GM11168 (cell line): ENCODE measurements around the gene LOXL4.

ENCODE experiments used
- in situ Hi-C: fragments of 300-500 bp; cut with MboI; formaldehyde crosslinking; loops from one replicate; pipeline ENCODE4 v1.12.0; 2022; ENCODE audit warnings: low sequenced_read_pairs; ENCODE audit not compliant: unreplicated experiment

Gene LOXL4

GRCh38 chr10:98265403-98266378, 2.3 kb downstream of the LOXL4 start:
- in situ Hi-C loops: no loop called here

DNA sequence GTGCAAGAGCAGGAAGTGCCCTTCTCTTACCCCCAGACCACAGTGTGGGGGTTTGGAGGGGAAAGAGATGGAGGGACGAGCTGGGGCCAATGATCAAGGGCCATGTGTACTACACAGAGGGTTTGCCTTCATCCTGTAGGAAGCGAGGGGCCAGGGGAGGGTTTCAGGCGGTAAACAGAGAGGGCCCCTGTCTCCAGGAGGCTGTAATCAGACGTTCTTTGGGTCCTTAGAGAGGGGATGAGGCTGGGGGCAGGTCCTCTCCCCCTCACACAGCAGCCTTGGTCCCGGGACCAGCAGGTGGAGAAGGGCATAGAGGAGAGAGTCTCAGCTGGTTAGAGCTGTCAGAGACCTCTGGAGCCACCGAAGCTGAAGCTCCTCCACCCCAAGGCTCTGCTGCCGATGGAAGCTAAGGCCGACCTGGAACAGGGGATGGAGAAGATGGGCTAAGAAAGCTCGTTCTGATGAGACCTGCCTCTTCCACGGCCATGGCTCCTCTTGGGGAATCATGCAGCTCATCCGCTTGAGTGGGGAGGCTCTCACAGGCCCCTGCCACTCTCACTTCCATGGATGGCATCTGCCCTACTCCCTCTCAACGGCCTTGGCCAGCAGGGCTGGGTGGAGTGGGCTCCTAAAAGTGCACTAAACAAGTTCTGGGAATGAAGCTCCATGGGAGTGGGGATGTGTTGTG, 3.5 kb downstream of the LOXL4 start:
- in situ Hi-C loops: no loop called here

- in situ Hi-C loops: no loop called here
Measured at GRCh38 chr10:98263088-98263487, 4.9 kb downstream of the LOXL4 start.

DNA sequence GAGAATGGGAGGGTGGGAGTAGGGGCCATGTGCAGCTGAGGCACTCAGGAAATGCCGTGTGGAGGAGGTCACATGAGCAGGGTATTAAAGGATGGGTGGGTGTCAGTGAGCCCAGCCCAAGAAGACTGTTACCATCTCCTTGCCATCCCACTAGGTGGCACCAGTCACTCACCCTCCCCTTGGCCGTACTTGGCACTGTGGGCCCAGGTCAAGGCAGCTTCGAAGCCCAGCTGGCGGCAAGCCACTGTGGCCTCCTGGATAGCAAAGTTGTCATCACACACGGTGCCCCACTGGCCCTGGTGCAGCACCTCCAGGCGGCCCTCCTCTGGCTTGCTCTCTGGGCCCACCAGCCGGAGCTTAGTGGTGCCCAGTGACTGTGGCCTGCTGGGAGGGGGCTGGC, 5.4 kb downstream of the LOXL4 start:
- in situ Hi-C loops: no loop called here

GRCh38 chr10:98261436-98262277, 6.3 kb downstream of the LOXL4 start:
- in situ Hi-C loops: no loop called here

GRCh38 chr10:98260752-98261151, 7.2 kb downstream of the LOXL4 start:
- in situ Hi-C loops: no loop called here

- in situ Hi-C loops: no loop called here
Measured at GRCh38 chr10:98260350-98260749, 7.6 kb downstream of the LOXL4 start.

DNA sequence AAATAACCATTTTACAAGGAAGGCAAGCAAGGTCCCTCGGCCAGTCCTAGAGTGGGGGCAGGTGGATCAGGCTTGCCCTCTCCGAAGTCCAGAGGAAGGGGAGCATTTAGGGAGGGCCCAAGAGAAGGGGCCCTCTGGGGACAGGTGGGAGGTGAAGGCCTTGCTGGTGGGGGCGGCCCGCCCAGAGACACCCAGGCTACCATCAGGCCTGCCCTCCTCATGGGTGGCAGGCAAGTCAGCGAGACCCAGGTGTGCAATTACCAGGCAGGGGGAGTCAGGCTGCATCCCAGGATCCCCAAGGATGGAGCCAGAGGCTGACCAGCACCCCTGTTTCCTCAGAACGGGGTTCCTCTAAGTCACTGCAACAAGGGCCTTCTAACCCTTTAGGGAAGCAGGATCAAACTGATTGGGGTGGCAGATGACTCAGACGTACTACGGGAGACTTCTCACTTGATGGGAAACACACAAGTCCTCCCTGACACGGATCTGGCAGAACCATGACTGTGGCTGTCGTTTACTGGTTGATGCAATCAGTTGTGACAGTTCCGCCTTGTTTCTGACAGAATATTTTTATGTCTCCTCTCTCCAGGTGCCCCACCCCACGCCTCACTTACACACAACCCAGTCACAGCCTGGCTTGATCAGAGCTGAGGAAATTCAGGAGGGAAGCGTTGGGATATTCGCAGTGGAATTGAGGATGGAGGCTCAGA, 8.2 kb downstream of the LOXL4 start:
- in situ Hi-C loops: no loop called here

- in situ Hi-C loops: no loop called here
Measured at GRCh38 chr10:98258683-98259454, 9.1 kb downstream of the LOXL4 start.

- in situ Hi-C loops: no loop called here
Measured at GRCh38 chr10:98257961-98258360, 10.0 kb downstream of the LOXL4 start.

GRCh38 chr10:98257198-98257597, 10.8 kb downstream of the LOXL4 start:
- in situ Hi-C loops: no loop called here

DNA sequence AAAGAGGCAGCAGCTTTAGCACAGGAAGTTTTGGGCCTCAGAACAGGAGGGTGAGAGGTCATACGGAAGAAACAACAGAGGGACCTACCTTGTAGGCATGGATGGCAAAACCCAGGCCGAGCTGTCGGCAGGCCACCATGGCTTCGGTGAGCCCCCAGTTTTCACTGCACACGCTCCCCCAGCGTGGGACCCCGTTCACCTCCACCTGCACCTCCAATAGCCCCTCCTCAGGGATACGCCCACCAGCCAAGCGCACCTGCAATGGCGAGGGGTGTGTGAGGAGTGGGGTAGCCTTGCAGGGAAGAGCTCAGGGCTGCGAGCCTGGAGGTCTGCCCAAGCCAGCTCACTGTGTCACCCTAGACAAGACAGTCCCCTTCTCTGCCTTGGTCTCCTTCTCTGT, 11.3 kb downstream of the LOXL4 start:
- in situ Hi-C loops: no loop called here

GRCh38 chr10:98255146-98255877, 12.7 kb downstream of the LOXL4 start:
- in situ Hi-C loops: no loop called here

DNA sequence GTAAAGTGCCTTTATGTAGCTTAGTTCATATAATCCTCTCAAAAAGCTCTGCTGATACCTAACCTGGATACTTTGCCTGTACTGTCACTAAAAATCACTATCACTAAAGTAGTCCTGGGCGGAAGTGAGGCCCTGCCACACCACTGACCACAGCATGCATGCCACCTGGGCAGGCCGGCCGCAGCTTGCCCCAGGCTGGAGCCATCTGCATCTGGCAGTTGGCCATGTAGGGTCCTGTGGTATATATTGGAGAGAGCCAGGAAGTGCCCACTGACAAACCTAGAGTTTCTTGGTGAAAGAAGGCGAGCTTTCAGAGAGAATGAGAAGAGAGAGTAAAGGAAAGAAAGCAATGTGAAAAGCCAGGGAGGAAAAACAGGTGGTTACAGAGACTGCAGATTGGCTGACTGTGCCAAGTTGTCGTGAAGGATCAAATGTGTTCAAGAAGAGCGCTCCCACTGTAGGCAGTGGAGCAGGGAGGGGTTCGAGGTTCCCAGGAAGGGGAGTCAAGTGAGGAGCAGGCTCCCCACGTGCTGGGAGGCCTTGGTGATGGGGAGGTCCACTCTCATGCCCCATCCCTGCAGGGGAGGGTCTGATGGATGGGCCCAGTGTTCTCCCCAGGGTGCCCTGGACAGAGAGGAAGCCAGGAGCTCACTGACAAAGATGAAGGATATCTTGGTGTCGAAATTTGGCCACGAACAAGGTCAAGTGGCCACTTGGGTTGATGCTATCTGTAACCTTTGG, 13.6 kb downstream of the LOXL4 start:
- in situ Hi-C loops: no loop called here

GRCh38 chr10:98253499-98253898, 14.5 kb downstream of the LOXL4 start:
- in situ Hi-C loops: no loop called here

- in situ Hi-C loops: no loop called here
Measured at GRCh38 chr10:98252464-98252863, 15.5 kb downstream of the LOXL4 start.

DNA sequence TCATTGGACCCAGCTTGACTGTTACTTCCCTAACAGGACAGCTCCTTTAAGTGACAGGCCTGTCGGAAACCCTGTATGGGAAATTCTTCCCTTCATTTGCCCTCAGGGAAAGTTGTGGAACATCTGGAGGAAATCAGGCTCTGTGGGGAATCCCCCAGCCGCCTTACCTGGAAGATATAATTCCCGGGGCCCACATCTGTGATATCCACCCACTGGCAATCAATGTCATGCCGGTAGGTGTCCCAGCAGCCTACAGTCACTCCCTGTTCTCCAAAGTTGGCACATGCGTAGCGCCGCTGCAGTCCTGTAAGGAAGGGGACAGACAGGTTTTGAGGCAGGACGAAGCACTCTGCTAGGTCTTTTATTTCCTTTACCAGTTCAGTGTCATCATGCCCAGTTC, 16.6 kb downstream of the LOXL4 start:
- in situ Hi-C loops: no loop called here

GRCh38 chr10:98249134-98249533, 18.9 kb downstream of the LOXL4 start:
- in situ Hi-C loops: no loop called here
